Thyroid gland (tissue), 4 donors: Measurements from ENCODE around the gene PADI1. TPM values are rescaled to one million over a fixed set of nuclear protein-coding genes. Genes with fewer than 3 reads are reported as not detected.
"Not testable (repeated sequence)": the region's sequence is repeated elsewhere in the genome, so short reads cannot be mapped to it uniquely, and the experiment has no call there.

ENCODE experiments used
- DNase-seq, 2 donors: peaks; one replicate each; pipeline ENCODE4 v3.0.0-alpha.2; 2019
- H3K27ac ChIP-seq, 3 donors: fragments of 200-600 bp; sonication (generic); 1 replicate in 2 of 3; 2 replicates in 1 of 3; pipeline ENCODE4 v1.5.1; 2016 to 2019; ENCODE audit warnings: mild to moderate bottlenecking in 1 of 3, moderate library complexity in 1 of 3
- H3K27me3 ChIP-seq: fragments of 200-600 bp; sonication (generic); one replicate; pipeline ENCODE4 v1.5.1; 2019
- H3K36me3 ChIP-seq, 2 donors: fragments of 200-600 bp; sonication (generic); one replicate each; pipeline ENCODE4 v1.5.1; 2016 to 2019
- H3K4me1 ChIP-seq, 2 donors: fragments of 200-600 bp; sonication (generic); one replicate each; pipeline ENCODE4 v1.5.1; 2017 to 2019
- H3K4me3 ChIP-seq, 3 donors: fragments of 200-600 bp; sonication (generic); replicated peaks in 1 of 3; 1 replicate in 2 of 3; 2 replicates in 1 of 3; pipeline ENCODE4 v1.5.1; 2016; ENCODE audit warnings: mild to moderate bottlenecking in 1 of 3
- H3K9me3 ChIP-seq: fragments of 200-600 bp; sonication (generic); one replicate; pipeline ENCODE4 v1.5.1; 2017
- POLR2A ChIP-seq, 2 donors: fragments of 450-650 bp; IDR thresholded peaks; one replicate each; pipeline ENCODE4 v1.6.1; 2017; ENCODE audit warnings: antibody characterized with exemption in 2 of 2, mild to moderate bottlenecking in 2 of 2, moderate library complexity in 1 of 2
- WGBS, 2 donors: methylation state at CpG; one replicate each; pipeline ENCODE4 v1.1.5; 2017; 5-methylcytosine and 5-hydroxymethylcytosine counted together
- intact Hi-C: fragments of 100-400 bp; cut with DNase I; formaldehyde crosslinking; loops from one replicate; pipeline ENCODE4 v1.15.1; 2023
- total RNA-seq, 4 donors: library from RNA; depleted of rRNA; stranded (reverse); fragments of >200 nt; gene quantifications; one replicate each; pipeline ENCODE4 v1.2.3, GENCODE V29; 2016
- TF ChIP-seq, protein P1 (sequence below), 6 experiments: fragments of 200-600 bp in 3 of 6; fragments of 450-650 bp in 3 of 6; sonication (generic) in 3 of 6; IDR thresholded peaks; one replicate each; pipeline ENCODE4 v1.5.1; 2016 to 2019; ENCODE audit warnings: antibody characterized with exemption in 6 of 6, mild to moderate bottlenecking in 2 of 6, inconsistent platforms in 1 of 6, moderate library complexity in 1 of 6

The PADI1 gene
- total RNA-seq, 4 donors from 2014 or later, result not detected

DNA sequence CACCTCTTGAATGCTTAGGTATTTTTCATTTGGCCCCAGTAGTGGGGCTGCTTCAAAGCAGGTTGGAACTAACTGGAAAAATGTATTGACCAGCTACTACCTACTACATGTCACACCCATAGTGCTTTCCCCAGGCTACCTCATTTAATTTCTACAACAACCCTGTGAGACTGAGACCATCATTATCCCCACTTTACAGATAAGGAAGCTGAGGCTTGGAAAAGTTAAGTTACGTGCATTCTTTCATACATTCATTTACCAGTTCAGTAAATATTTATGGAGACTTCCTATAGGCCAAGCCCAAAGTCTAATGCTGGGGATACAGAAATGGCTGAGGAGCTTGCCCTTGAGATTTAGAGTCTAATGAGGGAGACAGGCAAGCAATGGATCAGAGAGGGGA is 29.5 kb downstream of the PADI1 start:
- H3K4me1 ChIP-seq, result peaks cover 0 to 10% of the 10 kb centered on the region in 2 donors

DNA sequence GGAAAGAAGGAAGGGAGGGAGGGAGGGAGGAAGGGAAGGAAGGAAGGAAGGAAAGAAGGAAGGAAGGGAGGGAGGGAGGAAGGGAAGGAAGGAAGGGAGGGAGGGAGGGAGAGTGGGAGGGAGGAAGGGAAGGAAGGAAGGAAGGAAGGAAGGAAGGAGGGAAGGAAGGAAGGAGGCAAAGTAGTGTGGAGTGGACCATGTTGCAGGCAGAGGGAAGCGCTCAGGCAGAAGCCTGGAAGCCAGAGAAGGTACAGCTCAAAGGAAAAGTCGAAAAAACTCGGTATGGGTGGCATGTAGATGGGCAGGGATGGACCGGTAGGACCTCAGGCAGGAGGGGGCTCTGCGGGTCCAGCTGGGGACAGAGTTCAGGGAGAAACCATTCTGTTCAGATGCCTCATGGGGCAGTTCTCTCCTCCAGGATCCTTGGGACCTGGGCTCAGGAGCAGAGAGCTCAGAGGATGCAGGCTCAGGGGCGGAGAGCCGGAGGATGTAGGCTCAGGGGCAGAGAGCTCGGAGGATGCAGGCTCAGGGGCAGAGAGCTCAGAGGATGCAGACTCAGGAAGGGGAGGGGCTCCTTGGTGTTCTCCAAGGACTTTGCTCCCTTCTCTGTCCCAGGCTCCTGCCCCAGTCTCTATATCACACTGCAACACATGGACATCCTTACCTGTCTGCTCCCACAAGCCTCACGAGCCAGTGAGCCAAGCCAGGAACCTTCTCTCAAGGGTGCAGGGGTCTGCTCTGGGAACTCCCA is 30.4 kb downstream of the PADI1 start:
- WGBS, 2 donors, result 79 to 82% methylated on average over 9 of the region's 9 CpGs

More for the DNA sequence above, 29.5 kb downstream of the PADI1 start:
- H3K4me3 ChIP-seq, result no peak overlapping the region
- WGBS, 2 donors, result 93% methylated on average over 1 of the region's 1 CpG
- intact Hi-C loops, result no loop called here
- TF ChIP-seq, protein P1, sequence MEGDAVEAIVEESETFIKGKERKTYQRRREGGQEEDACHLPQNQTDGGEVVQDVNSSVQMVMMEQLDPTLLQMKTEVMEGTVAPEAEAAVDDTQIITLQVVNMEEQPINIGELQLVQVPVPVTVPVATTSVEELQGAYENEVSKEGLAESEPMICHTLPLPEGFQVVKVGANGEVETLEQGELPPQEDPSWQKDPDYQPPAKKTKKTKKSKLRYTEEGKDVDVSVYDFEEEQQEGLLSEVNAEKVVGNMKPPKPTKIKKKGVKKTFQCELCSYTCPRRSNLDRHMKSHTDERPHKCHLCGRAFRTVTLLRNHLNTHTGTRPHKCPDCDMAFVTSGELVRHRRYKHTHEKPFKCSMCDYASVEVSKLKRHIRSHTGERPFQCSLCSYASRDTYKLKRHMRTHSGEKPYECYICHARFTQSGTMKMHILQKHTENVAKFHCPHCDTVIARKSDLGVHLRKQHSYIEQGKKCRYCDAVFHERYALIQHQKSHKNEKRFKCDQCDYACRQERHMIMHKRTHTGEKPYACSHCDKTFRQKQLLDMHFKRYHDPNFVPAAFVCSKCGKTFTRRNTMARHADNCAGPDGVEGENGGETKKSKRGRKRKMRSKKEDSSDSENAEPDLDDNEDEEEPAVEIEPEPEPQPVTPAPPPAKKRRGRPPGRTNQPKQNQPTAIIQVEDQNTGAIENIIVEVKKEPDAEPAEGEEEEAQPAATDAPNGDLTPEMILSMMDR (IDR thresholded peaks at IDR 0.05), result no peak
- no peak for TF ChIP-seq POLR2A (IDR thresholded peaks at IDR 0.05)
- no peaks in the 10 kb centered on the region for H3K36me3 ChIP-seq
- no peak overlapping the region for H3K27ac ChIP-seq
- DNase-seq, result no peak
- no peaks in the 10 kb centered on the region for H3K9me3 ChIP-seq
- H3K27me3 ChIP-seq, result no peaks in the 10 kb centered on the region

DNA sequence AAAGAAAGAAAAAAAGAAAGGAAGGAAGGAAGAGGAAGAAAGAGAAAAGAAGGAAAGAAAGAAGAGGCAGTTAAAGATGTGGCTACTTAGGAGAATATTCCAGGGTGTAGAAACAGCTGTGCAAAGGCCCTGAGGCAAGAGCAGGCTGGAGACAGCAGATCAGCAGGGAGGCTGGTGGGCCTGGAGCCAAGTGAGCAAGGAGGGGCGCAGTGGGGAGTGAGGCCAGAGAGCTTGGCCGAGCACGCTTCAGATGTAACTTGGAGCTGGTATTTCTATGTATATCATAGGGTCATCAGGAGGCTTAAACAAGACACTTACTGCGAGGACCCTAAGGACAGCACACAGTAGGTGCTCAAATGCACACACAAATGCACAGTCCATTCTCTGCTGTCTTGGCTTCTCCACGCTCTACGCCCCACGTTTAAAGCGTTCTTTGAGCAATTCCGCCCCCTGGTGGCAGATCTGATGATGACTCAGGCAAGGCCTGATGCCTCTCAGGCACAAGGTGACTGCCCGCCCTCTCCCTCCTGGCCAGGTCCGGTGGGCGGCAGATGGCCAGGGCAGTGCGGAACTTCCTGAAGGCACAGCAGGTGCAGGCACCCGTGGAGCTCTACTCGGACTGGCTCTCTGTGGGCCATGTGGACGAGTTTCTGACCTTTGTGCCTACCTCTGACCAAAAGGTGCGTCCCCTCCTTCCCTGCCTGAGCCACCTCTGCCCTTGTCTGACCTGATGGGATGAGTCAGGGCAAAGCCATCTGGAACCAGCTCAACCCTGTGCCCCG is 32.0 kb downstream of the PADI1 start:
- Histone ChIP-seq H3K4me1 (peaks cover 0 to 7% of the 10 kb centered on the region in 2 donors), H3K4me3 (no peak overlapping the region), H3K27me3 (no peaks in the 10 kb centered on the region), H3K9me3 (no peaks in the 10 kb centered on the region), H3K36me3 (no peaks in the 10 kb centered on the region), H3K27ac (no peak overlapping the region)
- 19 to 23% methylated on average over 17 to 18 of the region's 18 CpGs for WGBS, 2 donors
- intact Hi-C loops, result loop anchor here (2.0 kb wide), 1 partner anchor 112 kb away; no protein-coding TSS in a partner anchor
- TF ChIP-seq, protein P1 (IDR thresholded peaks at IDR 0.05), result peak; percentile 67 to 93 (median 82)
- no peak for TF ChIP-seq POLR2A (IDR thresholded peaks at IDR 0.05)
- peak; percentile 86 to 91 for DNase-seq

More for the DNA sequence above, 30.4 kb downstream of the PADI1 start:
- H3K4me3 ChIP-seq, result no peak overlapping the region
- no peak for TF ChIP-seq POLR2A (IDR thresholded peaks at IDR 0.05)
- TF ChIP-seq, protein P1 (IDR thresholded peaks at IDR 0.05), result no peak
- intact Hi-C loops, result no loop called here
- H3K27me3 ChIP-seq, result no peaks in the 10 kb centered on the region
- H3K27ac ChIP-seq, result no peak overlapping the region
- H3K4me1 ChIP-seq, result peaks cover 0 to 7% of the 10 kb centered on the region in 2 donors
- no peaks in the 10 kb centered on the region for H3K36me3 ChIP-seq
- no peaks in the 10 kb centered on the region for H3K9me3 ChIP-seq
- no peak for DNase-seq

DNA sequence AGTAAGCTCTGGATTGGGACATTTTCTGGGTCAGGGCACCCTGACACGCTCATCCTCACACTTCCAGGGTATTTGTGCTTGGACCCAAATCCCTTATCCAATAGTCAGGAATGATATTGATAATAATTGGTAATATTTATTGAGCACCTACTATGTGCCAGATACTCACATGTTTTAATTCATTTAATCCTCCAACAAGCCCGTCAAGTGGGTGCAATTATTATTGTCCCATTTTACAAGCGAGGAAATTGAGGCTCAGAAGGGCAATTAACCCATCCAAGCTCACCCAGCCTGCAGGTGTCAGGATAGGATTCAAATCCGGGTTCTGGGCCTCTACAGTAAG is 32.6 kb downstream of the PADI1 start:
- intact Hi-C loops, result loop anchor here (2.0 kb wide), 1 partner anchor 113 kb away; no protein-coding TSS in a partner anchor
- no peak for DNase-seq
- 77 to 86% methylated on average over 4 of the region's 4 CpGs for WGBS, 2 donors
- Histone ChIP-seq H3K4me1 (peaks cover 0 to 7% of the 10 kb centered on the region in 2 donors), H3K9me3 (no peaks in the 10 kb centered on the region), H3K36me3 (no peaks in the 10 kb centered on the region), H3K27ac (no peak overlapping the region), H3K27me3 (no peaks in the 10 kb centered on the region), H3K4me3 (no peak overlapping the region)
- TF ChIP-seq POLR2A (IDR thresholded peaks at IDR 0.05), result no peak
- TF ChIP-seq, protein P1 (IDR thresholded peaks at IDR 0.05), result no peak

DNA sequence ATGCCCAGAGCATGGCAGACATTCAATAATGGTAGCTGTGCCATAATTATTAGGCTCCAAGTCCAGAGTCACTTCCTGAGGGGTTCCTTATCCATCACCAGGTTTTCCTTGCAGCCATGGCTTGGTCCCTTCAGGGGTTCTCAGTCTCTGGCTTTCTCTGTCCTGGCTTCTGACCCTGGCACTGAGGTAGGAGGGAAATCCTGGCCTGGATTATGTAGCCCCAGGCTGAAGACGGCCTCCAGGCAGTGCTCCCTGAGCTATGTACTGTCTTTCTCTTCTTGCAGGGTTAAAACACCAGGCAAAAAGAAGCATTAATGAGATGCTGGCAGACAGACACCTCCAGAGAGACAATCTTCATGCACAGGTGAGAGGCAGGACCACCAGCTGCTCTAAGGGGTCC is 34.5 kb downstream of the PADI1 start:
- intact Hi-C loops, result no loop called here
- no peak for TF ChIP-seq POLR2A (IDR thresholded peaks at IDR 0.05)
- TF ChIP-seq, protein P1 (IDR thresholded peaks at IDR 0.05), result no peak
- WGBS, 2 donors, result 27 to 33% methylated on average over 1 of the region's 1 CpG
- Histone ChIP-seq H3K4me1 (no peaks in the 10 kb centered on the region), H3K27ac (no peak overlapping the region), H3K36me3 (no peaks in the 10 kb centered on the region), H3K4me3 (no peak overlapping the region), H3K9me3 (no peaks in the 10 kb centered on the region), H3K27me3 (no peaks in the 10 kb centered on the region)
- peak; percentile 30 to 33 for DNase-seq

DNA sequence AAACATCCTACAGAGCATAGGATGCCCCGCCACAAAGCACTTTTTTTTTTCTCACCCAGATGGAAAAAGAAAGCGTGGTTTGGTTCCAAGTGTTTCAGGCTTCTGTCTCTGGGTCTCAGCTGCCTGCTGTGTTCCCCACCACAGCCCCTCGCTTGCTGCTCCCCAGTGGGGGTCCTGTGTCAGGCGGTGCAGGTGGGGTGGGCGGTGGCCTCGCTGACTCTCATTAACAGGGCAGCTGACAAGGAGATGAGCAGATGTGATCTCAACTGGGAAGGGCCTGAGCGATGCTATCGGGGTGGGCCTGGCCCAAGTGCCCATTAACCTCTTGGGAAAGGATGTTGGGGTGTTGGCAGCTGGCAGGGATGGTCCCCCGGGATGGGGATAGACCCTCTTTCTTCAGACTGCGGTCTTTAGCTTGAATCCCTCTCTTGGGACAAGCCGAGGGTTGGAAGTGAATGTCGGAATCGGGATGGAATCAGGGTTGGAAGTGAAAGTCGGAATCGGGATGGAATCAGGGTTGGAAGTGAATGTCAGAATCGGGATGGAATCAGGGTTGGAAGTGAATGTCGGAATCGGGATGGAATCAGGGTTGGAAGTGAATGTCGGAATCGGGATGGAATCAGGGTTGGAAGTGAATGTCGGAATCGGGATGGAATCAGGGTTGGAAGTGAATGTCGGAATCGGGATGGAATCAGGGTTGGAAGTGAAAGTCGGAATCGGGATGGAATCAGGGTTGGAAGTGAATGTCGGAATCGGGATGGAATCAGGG is 36.3 kb downstream of the PADI1 start:
- 47 to 68% methylated on average over 26 to 28 of the region's 28 CpGs for WGBS, 2 donors
- H3K4me1 ChIP-seq, intact Hi-C loops: not testable (repeated sequence)

DNA sequence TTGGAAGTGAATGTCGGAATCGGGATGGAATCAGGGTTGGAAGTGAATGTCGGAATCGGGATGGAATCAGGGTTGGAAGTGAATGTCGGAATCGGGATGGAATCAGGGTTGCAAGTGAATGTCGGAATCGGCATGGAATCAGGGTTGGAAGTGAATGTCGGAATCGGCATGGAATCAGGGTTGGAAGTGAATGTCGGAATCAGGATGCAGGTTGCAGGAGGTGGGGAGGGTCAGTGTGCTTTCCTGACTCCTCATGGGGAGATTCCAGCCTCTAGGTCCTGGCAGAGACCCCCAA is 36.8 kb downstream of the PADI1 start:
- WGBS, 2 donors, result 82 to 85% methylated on average over 11 of the region's 11 CpGs
- not testable (repeated sequence) for H3K9me3 ChIP-seq, H3K4me3 ChIP-seq

More for the DNA sequence above, 36.3 kb downstream of the PADI1 start:
- H3K36me3 ChIP-seq, H3K27me3 ChIP-seq, DNase-seq, H3K27ac ChIP-seq, H3K4me3 ChIP-seq, H3K9me3 ChIP-seq: not testable (repeated sequence)

More for the DNA sequence above, 36.8 kb downstream of the PADI1 start:
- intact Hi-C loops, H3K4me1 ChIP-seq, H3K27me3 ChIP-seq, DNase-seq, H3K27ac ChIP-seq, H3K36me3 ChIP-seq: not testable (repeated sequence)
